ENCODE results near the gene NIT1.
A peak's percentile ranks its signal among the peaks of the same experiment; 100 is the strongest.
"Not testable (repeated sequence)": the region's sequence is repeated elsewhere in the genome, so short reads cannot be mapped to it uniquely, and the experiment has no call there.

Gene NIT1

GRCh38 chr1:161111527-161111926 is 6.4 kb upstream of the NIT1 start:
- no peak for DNase-seq (ENCODE audit: low spot score)
- TF ChIP-seq CTCF (IDR thresholded peaks at IDR 0.05; ENCODE audit: extremely low read depth, insufficient read depth, missing control alignments): no peak
- in situ Hi-C loops (cut with MboI; ENCODE audit: low pct_unique_long_range_greater_than_20kb, low sequenced_read_pairs, unreplicated experiment): no loop called here

DNA sequence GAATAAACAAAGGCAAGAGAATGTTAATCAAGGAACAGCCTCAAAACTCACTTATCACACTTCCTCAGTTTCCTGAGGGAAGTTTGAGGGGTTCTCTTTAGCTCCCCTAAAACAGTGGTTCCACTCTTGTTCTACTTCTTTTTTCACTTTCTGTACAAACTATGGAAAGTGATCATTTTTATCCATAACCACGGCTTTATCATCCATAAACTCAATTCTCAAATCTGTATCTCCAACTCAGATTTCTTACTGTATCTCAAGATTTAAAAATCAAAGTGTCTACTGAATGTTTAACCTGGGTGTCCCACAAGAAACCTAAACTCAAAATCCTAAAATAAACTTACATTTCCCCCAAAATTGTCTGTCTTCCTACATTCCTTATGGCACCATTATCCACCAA is 4.0 kb upstream of the NIT1 start:
- no peak for TF ChIP-seq CTCF (IDR thresholded peaks at IDR 0.05; ENCODE audit: extremely low read depth, insufficient read depth, missing control alignments)
- in situ Hi-C loops (cut with MboI; ENCODE audit: low pct_unique_long_range_greater_than_20kb, low sequenced_read_pairs, unreplicated experiment): no loop called here
- DNase-seq (ENCODE audit: low spot score): no peak

GRCh38 chr1:161114556-161114955 is 3.3 kb upstream of the NIT1 start:
- TF ChIP-seq CTCF (IDR thresholded peaks at IDR 0.05; ENCODE audit: extremely low read depth, insufficient read depth, missing control alignments): no peak
- in situ Hi-C loops (cut with MboI; ENCODE audit: low pct_unique_long_range_greater_than_20kb, low sequenced_read_pairs, unreplicated experiment): no loop called here
- DNase-seq (ENCODE audit: low spot score): no peak

GRCh38 chr1:161115132-161115711 is 2.7 kb upstream of the NIT1 start:
- TF ChIP-seq CTCF (IDR thresholded peaks at IDR 0.05; ENCODE audit: extremely low read depth, insufficient read depth, missing control alignments): no peak
- in situ Hi-C loops (cut with MboI; ENCODE audit: low pct_unique_long_range_greater_than_20kb, low sequenced_read_pairs, unreplicated experiment): no loop called here

DNA sequence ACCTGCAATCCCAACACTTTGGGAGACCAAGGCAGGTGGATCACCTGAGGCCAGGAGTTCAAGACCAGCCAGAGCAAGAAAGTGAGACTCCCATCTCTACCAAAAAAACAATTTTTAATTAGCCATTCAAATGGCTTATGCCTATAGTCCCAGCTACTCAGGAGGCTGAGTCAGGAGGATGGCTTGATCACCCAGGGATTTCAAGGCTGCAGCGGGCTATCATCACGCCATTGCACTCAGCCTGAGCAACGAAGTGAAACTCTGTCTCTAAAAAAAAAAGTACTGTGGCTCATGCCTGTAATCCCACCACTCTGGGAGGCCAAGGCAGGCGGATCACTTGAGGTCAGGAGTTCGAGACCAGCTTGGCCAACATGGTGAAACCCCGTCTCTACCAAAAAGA is 1.9 kb upstream of the NIT1 start:
- in situ Hi-C loops (cut with MboI; ENCODE audit: low pct_unique_long_range_greater_than_20kb, low sequenced_read_pairs, unreplicated experiment); DNase-seq (ENCODE audit: low spot score): not testable (repeated sequence)

More at GRCh38 chr1:161115132-161115711, 2.7 kb upstream of the NIT1 start:
- DNase-seq (ENCODE audit: low spot score): no peak

DNA sequence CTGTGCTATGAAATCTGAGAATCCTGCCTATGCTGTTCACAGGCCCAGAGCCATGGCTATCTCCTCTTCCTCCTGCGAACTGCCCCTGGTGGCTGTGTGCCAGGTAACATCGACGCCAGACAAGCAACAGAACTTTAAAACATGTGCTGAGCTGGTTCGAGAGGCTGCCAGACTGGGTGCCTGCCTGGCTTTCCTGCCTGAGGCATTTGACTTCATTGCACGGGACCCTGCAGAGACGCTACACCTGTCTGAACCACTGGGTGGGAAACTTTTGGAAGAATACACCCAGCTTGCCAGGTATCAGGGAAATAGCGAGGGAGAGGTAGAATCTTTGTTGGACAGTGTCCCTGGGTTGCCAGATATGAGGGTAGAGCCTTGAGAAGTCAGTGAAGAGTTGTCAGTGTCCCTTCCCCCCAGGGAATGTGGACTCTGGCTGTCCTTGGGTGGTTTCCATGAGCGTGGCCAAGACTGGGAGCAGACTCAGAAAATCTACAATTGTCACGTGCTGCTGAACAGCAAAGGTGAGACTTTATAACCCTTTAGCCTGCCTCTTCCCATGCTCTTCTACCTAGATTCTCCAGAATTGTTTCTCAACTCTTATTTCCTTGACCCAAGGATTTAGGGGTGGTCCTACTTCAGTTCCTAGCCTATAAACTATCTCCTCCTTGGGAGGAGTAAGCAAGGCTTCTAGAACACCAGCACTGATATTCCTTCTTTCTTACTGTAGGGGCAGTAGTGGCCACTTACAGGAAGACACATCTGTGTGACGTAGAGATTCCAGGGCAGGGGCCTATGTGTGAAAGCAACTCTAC is 1.4 kb downstream of the NIT1 start:
- DNase-seq (ENCODE audit: low spot score): peak; percentile 83
- in situ Hi-C loops (cut with MboI; ENCODE audit: low pct_unique_long_range_greater_than_20kb, low sequenced_read_pairs, unreplicated experiment): no loop called here
- peak; percentile 35 for TF ChIP-seq CTCF (IDR thresholded peaks at IDR 0.05; ENCODE audit: extremely low read depth, insufficient read depth, missing control alignments)

DNA sequence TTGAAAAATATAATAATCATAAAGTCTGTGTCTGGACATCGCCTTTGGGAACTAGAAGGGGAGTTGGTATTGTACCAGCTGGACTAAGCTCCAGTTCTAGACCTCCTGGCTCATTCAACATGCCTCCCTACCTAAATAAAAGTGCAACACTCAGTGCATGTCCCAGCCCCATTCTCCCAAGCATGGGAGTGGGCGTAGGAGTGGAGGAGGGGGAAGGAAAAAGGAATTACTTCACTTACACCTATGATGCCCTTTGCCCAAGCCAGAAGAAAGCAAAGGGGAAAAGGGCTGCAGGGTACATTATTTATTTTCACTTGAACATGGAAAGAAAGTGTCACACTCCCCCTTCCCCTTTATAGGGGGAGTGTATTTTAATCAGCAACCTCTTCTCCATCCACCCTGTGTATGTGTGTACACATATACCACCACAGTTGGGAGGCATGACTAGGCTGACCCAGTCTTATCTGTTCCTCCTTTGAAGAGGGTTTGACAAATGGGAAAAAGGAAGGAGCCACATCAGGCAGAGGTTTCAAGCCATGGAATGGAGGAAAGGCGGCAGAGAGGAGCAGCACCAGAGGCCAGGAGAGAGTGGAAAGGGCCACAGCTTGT is 3.2 kb downstream of the NIT1 start:
- in situ Hi-C loops (cut with MboI; ENCODE audit: low pct_unique_long_range_greater_than_20kb, low sequenced_read_pairs, unreplicated experiment): no loop called here
- TF ChIP-seq CTCF (IDR thresholded peaks at IDR 0.05; ENCODE audit: extremely low read depth, insufficient read depth, missing control alignments): no peak

More for the DNA sequence above, 3.2 kb downstream of the NIT1 start:
- DNase-seq (ENCODE audit: low spot score): no peak

Measured in GM13977 (cell line).